ENCODE results near the gene P2RX1.

DNA sequence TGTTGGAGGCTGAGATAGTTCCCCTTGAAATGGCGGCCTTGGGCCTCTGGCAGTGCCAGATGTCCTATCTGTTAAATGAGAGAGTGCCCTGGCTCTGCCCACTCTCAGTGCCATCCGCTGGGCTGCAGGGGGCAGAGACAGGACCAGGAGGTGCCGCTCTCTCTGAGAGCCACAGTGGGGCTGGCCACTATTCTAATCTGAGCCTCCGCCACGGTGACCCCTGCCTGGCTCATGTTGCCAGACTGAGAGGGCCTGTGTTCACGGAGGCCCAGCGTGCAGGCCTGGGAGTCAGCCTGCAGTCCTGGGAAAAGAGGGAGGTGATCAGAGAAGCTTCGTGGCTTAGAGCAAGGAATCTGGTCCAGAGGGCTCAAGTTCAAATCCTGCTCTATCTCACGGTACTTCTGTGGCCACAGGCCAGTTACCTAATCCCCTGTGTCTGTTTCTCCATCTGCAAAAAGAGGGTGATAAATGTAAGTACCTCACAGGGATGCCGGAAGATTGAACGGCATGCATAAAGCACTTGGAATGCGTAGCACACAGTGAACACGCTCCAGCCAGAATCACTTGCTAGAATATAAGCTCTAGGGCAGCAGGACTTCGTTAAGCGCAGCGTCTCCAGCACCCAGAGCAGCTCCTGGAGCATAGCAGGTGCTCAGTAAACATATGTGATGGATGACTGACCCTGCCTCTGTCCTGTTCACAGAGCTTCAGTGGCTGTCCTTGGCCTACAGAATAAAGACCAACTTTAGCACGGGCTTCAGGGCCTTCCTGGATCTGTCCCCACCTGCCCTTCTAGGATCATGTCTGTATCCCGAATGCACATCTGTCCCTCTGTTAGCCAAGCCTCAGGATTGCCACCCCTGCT is 41.7 kb upstream of the P2RX1 start:
- TF ChIP-seq, protein P1, sequence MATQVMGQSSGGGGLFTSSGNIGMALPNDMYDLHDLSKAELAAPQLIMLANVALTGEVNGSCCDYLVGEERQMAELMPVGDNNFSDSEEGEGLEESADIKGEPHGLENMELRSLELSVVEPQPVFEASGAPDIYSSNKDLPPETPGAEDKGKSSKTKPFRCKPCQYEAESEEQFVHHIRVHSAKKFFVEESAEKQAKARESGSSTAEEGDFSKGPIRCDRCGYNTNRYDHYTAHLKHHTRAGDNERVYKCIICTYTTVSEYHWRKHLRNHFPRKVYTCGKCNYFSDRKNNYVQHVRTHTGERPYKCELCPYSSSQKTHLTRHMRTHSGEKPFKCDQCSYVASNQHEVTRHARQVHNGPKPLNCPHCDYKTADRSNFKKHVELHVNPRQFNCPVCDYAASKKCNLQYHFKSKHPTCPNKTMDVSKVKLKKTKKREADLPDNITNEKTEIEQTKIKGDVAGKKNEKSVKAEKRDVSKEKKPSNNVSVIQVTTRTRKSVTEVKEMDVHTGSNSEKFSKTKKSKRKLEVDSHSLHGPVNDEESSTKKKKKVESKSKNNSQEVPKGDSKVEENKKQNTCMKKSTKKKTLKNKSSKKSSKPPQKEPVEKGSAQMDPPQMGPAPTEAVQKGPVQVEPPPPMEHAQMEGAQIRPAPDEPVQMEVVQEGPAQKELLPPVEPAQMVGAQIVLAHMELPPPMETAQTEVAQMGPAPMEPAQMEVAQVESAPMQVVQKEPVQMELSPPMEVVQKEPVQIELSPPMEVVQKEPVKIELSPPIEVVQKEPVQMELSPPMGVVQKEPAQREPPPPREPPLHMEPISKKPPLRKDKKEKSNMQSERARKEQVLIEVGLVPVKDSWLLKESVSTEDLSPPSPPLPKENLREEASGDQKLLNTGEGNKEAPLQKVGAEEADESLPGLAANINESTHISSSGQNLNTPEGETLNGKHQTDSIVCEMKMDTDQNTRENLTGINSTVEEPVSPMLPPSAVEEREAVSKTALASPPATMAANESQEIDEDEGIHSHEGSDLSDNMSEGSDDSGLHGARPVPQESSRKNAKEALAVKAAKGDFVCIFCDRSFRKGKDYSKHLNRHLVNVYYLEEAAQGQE (IDR thresholded peaks at IDR 0.05), result no peak
- TF ChIP-seq, protein P2, sequence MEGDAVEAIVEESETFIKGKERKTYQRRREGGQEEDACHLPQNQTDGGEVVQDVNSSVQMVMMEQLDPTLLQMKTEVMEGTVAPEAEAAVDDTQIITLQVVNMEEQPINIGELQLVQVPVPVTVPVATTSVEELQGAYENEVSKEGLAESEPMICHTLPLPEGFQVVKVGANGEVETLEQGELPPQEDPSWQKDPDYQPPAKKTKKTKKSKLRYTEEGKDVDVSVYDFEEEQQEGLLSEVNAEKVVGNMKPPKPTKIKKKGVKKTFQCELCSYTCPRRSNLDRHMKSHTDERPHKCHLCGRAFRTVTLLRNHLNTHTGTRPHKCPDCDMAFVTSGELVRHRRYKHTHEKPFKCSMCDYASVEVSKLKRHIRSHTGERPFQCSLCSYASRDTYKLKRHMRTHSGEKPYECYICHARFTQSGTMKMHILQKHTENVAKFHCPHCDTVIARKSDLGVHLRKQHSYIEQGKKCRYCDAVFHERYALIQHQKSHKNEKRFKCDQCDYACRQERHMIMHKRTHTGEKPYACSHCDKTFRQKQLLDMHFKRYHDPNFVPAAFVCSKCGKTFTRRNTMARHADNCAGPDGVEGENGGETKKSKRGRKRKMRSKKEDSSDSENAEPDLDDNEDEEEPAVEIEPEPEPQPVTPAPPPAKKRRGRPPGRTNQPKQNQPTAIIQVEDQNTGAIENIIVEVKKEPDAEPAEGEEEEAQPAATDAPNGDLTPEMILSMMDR (IDR thresholded peaks at IDR 0.05; ENCODE audit: low read depth, low read length, missing input control), result no peak
- no peak for TF ChIP-seq YY1 (IDR thresholded peaks at IDR 0.05)
- TF ChIP-seq SP1 (IDR thresholded peaks at IDR 0.05), result no peak
- no peak for TF ChIP-seq RAD21 (IDR thresholded peaks at IDR 0.05)
- TF ChIP-seq GABPA (IDR thresholded peaks at IDR 0.05 in 1 of 2, conservative IDR thresholded peaks at IDR 0.05 in 1 of 2), result no peak
- TF ChIP-seq TAF1 (conservative IDR thresholded peaks at IDR 0.05), result no peak
- TF ChIP-seq HNF4A (conservative IDR thresholded peaks at IDR 0.05), result no peak
- no peak for TF ChIP-seq FOXA1 (IDR thresholded peaks at IDR 0.05)
- TF ChIP-seq HNF4G (IDR thresholded peaks at IDR 0.05), result no peak
- TF ChIP-seq, protein P3, sequence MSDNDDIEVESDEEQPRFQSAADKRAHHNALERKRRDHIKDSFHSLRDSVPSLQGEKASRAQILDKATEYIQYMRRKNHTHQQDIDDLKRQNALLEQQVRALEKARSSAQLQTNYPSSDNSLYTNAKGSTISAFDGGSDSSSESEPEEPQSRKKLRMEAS (IDR thresholded peaks at IDR 0.05), result no peak
- no peak for TF ChIP-seq NR2F2 (IDR thresholded peaks at IDR 0.05)
- TF ChIP-seq RXRA (IDR thresholded peaks at IDR 0.05), result no peak
- TF ChIP-seq, protein P4, sequence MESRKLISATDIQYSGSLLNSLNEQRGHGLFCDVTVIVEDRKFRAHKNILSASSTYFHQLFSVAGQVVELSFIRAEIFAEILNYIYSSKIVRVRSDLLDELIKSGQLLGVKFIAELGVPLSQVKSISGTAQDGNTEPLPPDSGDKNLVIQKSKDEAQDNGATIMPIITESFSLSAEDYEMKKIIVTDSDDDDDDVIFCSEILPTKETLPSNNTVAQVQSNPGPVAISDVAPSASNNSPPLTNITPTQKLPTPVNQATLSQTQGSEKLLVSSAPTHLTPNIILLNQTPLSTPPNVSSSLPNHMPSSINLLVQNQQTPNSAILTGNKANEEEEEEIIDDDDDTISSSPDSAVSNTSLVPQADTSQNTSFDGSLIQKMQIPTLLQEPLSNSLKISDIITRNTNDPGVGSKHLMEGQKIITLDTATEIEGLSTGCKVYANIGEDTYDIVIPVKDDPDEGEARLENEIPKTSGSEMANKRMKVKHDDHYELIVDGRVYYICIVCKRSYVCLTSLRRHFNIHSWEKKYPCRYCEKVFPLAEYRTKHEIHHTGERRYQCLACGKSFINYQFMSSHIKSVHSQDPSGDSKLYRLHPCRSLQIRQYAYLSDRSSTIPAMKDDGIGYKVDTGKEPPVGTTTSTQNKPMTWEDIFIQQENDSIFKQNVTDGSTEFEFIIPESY (IDR thresholded peaks at IDR 0.05), result no peak
